SK-N-MC (cell line): ENCODE results near the gene PLSCR3.

Experiments used
- EZH2 ChIP-seq: fragments of 200-600 bp; sonication (generic); IDR thresholded peaks from one replicate; pipeline ENCODE4 v1.6.1; 2017; ENCODE audit warnings: antibody characterized with exemption
- POLR2AphosphoS5 ChIP-seq: IDR thresholded peaks from 2 replicates; pipeline ENCODE4 v1.6.1; 2012; ENCODE audit warnings: mild to moderate bottlenecking, low read depth, low read length, borderline replicate concordance

- TF ChIP-seq POLR2AphosphoS5 (no peak), EZH2 (no peak)
These were observed 42.4 kb downstream of the PLSCR3 start, which contains the start of gene KCTD11 for GRCh38 chr17:7351665-7352502.
